ENCODE results near the gene ADORA1. TPM values are rescaled to one million over a fixed set of nuclear protein-coding genes. Genes with fewer than 3 reads are reported as not detected.
A peak's percentile ranks its signal among the peaks of the same experiment; 100 is the strongest.

Gene ADORA1
- total and polyA plus RNA-seq, 2 donors (not counting 1 experiment from before 2014, with no cell fraction given), result not detected

DNA sequence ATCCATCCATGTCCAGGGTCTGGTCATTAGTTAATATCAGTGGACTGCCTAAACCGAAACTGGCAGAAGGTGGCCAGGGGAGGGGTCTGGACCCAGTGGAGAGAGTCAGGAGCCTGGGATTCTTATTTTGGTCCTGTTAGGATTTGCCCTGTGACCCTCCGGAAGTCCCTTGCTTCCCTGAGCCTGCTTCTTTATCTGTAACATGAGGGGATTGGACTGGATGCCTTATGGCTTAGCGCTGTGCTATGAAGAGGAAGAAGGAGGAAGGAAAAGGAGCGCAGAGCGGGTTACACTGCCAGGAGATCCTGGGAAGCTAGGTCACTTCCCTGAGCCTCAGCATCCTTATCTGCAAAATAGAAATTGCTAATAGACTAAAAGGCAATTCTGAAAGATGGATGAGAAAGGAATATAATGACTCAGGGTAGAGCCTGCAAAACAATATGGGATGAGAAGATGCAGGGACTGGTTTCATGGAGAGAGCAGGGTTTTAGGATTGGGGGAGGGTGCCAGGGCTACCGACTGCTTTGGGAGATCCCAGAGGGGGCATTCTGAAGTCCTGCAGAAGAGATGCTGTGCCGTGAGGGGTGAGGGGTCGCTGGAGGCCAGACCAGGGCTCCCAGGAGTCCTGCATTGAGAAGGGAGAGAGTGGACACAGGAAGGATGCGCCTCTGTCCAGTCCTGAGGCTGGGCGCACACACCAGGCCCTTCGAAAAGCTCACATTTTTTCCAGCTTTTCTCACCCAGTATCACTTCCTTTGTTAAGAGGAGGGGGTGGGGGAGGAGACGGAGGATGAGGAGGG, 460 bp upstream of the ADORA1 start:
- ChIA-PET POLR2A (no interaction called here), CTCF (no interaction called here)
- Histone ChIP-seq H2AFZ (ENCODE audit: insufficient read depth, low read depth, low read length, poor library complexity, severe bottlenecking) (no peak overlapping the region), H3K4me2 (replicated peaks; ENCODE audit: low read depth, low read length, poor library complexity, severe bottlenecking) (peak overlapping the region; percentile 51), H3K9me3 (ENCODE audit: control extremely low read depth in 1 of 3, control insufficient read depth in 2 of 3, insufficient read depth in 1 of 3, low read length in 2 of 3) (peaks cover 0 to 6% (median 0%) of the 10 kb centered on the region in 3 donors), H3K79me2 (ENCODE audit: control insufficient read depth, insufficient read depth, low read length) (no peaks in the 10 kb centered on the region), H3K36me3 (replicated peaks in 1 of 2; ENCODE audit: control extremely low read depth in 1 of 2, control insufficient read depth in 1 of 2, extremely low read depth in 1 of 2, insufficient read depth in 2 of 2, low read length in 1 of 2) (no peaks in the 10 kb centered on the region), H3K4me1 (ENCODE audit: control insufficient read depth in 2 of 2, insufficient read depth in 2 of 2, low read length in 2 of 2) (peaks cover 7 to 12% of the 10 kb centered on the region in 2 donors), H3K27me3 (replicated peaks in 1 of 4; ENCODE audit: control extremely low read depth in 1 of 4, control insufficient read depth in 3 of 4, insufficient read depth in 4 of 4, low read length in 3 of 4) (peaks cover 0 to 43% (median 14%) of the 10 kb centered on the region in 4 experiments), H4K20me1 (ENCODE audit: control insufficient read depth, insufficient read depth, low read length, poor library complexity, severe bottlenecking) (no peaks in the 10 kb centered on the region), H3K4me3 (ENCODE audit: control extremely low read depth in 1 of 5, extremely low read depth in 1 of 5, insufficient read depth in 1 of 5, low read depth in 2 of 5, low read length in 4 of 5) (no peak overlapping the region), H3K9ac (ENCODE audit: low read length) (no peak overlapping the region), H3K27ac (ENCODE audit: low read length in 2 of 2) (no peak overlapping the region)
- no peaks in the 10 kb centered on the region for H3K9me3 Mint-ChIP-seq (ENCODE audit: insufficient read depth)
- TF ChIP-seq, protein P1, sequence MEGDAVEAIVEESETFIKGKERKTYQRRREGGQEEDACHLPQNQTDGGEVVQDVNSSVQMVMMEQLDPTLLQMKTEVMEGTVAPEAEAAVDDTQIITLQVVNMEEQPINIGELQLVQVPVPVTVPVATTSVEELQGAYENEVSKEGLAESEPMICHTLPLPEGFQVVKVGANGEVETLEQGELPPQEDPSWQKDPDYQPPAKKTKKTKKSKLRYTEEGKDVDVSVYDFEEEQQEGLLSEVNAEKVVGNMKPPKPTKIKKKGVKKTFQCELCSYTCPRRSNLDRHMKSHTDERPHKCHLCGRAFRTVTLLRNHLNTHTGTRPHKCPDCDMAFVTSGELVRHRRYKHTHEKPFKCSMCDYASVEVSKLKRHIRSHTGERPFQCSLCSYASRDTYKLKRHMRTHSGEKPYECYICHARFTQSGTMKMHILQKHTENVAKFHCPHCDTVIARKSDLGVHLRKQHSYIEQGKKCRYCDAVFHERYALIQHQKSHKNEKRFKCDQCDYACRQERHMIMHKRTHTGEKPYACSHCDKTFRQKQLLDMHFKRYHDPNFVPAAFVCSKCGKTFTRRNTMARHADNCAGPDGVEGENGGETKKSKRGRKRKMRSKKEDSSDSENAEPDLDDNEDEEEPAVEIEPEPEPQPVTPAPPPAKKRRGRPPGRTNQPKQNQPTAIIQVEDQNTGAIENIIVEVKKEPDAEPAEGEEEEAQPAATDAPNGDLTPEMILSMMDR (IDR thresholded peaks at IDR 0.05), result no peak
- H3K4me3 Mint-ChIP-seq, result peak overlapping the region; percentile 48
- peaks cover 67% of the 10 kb centered on the region for H3K27me3 Mint-ChIP-seq
- intact Hi-C loops (cut with micrococcal nuclease), result no loop called here
- 17% methylated on average over 5 of the region's 12 CpGs for WGBS (ENCODE audit: insufficient coverage)
- ATAC-seq (ENCODE audit: low read depth) (no peak), DNase-seq (no peak)
- peaks cover 9% of the 10 kb centered on the region for H3K4me1 Mint-ChIP-seq
- no peak overlapping the region for H3K27ac Mint-ChIP-seq

DNA sequence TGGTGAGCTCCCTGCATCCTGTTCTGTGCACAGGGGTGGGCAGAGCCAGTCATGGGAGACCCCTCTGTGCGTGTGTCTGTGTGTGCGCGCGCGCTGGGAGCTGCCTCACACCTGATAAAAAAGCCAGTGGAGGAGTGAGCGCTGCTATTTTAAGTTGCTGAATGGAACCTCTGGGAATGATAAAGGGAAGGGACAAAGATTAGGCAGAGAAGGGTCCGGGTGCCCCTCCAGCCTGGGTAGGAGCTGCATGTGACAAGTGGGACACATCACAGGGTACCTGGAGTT, 847 bp downstream of the ADORA1 start:
- H2AFZ ChIP-seq (ENCODE audit: insufficient read depth, low read depth, low read length, poor library complexity, severe bottlenecking), result no peak overlapping the region
- H3K79me2 ChIP-seq (ENCODE audit: control insufficient read depth, insufficient read depth, low read length), result no peaks in the 10 kb centered on the region
- H3K9me3 Mint-ChIP-seq (ENCODE audit: insufficient read depth), result no peaks in the 10 kb centered on the region
- no peak for TF ChIP-seq EZH2 (IDR thresholded peaks at IDR 0.05; ENCODE audit: borderline replicate concordance, insufficient read depth, low read depth, low read length, poor library complexity, severe bottlenecking)
- TF ChIP-seq, protein P1 (IDR thresholded peaks at IDR 0.05), result no peak
- no peak overlapping the region for H3K4me3 Mint-ChIP-seq
- POLR2A ChIA-PET, result no interaction called here
- H4K20me1 ChIP-seq (ENCODE audit: control insufficient read depth, insufficient read depth, low read length, poor library complexity, severe bottlenecking), result no peaks in the 10 kb centered on the region
- H3K4me1 Mint-ChIP-seq, result peaks cover 9% of the 10 kb centered on the region
- no peak overlapping the region for H3K4me3 ChIP-seq (ENCODE audit: control extremely low read depth in 1 of 5, extremely low read depth in 1 of 5, insufficient read depth in 1 of 5, low read depth in 2 of 5, low read length in 4 of 5)
- CTCF ChIA-PET, result no interaction called here
- 38% methylated on average over 7 of the region's 7 CpGs for whole genome bisulfite sequencing (ENCODE audit: insufficient coverage)
- H3K27me3 Mint-ChIP-seq, result peaks cover 64% of the 10 kb centered on the region
- H3K9ac ChIP-seq (ENCODE audit: low read length), result no peak overlapping the region
- no peak for ATAC-seq (ENCODE audit: low read depth)
- no peaks in the 10 kb centered on the region for H3K36me3 ChIP-seq (replicated peaks in 1 of 2; ENCODE audit: control extremely low read depth in 1 of 2, control insufficient read depth in 1 of 2, extremely low read depth in 1 of 2, insufficient read depth in 2 of 2, low read length in 1 of 2)
- H3K4me2 ChIP-seq (replicated peaks; ENCODE audit: low read depth, low read length, poor library complexity, severe bottlenecking), result peak overlapping the region; percentile 51
- intact Hi-C loops (cut with micrococcal nuclease), result no loop called here
- H3K27ac Mint-ChIP-seq, result no peak overlapping the region
- H3K27me3 ChIP-seq (replicated peaks in 1 of 4; ENCODE audit: control extremely low read depth in 1 of 4, control insufficient read depth in 3 of 4, insufficient read depth in 4 of 4, low read length in 3 of 4), result peaks cover 0 to 38% (median 16%) of the 10 kb centered on the region in 4 experiments
- H3K9me3 ChIP-seq (ENCODE audit: control extremely low read depth in 1 of 3, control insufficient read depth in 2 of 3, insufficient read depth in 1 of 3, low read length in 2 of 3), result peaks cover 0 to 6% (median 0%) of the 10 kb centered on the region in 3 donors
- DNase-seq, result no peak
- no peak overlapping the region for H3K27ac ChIP-seq (ENCODE audit: low read length in 2 of 2)
- H3K4me1 ChIP-seq (ENCODE audit: control insufficient read depth in 2 of 2, insufficient read depth in 2 of 2, low read length in 2 of 2), result peaks cover 7 to 12% of the 10 kb centered on the region in 2 donors

All from B cell (primary cell).